ENCODE measurements around the gene RDM1. TPM values are rescaled to one million over a fixed set of nuclear protein-coding genes. Genes with fewer than 3 reads are reported as not detected.

Gene RDM1
- total and polyA plus RNA-seq, 2 donors (not counting 1 experiment from before 2014, with no cell fraction given): 0.48 to 0.83 TPM

GRCh38 chr17:35918665-35919064 lies 11.9 kb downstream of the RDM1 start:
- Histone ChIP-seq H3K27me3 (ENCODE audit: control insufficient read depth, insufficient read depth, low read length) (no peaks in the 10 kb centered on the region), H3K9ac (ENCODE audit: insufficient read depth, low read length) (no peak overlapping the region), H3K79me2 (ENCODE audit: control insufficient read depth, insufficient read depth, low read length) (no peaks in the 10 kb centered on the region), H3K9me3 (ENCODE audit: control insufficient read depth, insufficient read depth, low read depth, low read length) (no peaks in the 10 kb centered on the region), H3K4me3 (replicated peaks in 1 of 4; ENCODE audit: control extremely low read depth in 1 of 4, insufficient read depth in 1 of 4, low read depth in 3 of 4, low read length in 4 of 4) (no peak overlapping the region), H3K4me1 (ENCODE audit: control insufficient read depth, extremely low read depth, insufficient read depth, low read length) (no peaks in the 10 kb centered on the region), H2AFZ (ENCODE audit: low read length) (no peak overlapping the region), H3K4me2 (ENCODE audit: extremely low read depth, insufficient read depth, low read length) (no peak overlapping the region), H4K20me1 (ENCODE audit: control insufficient read depth, extremely low read depth, insufficient read depth, low read length) (no peaks in the 10 kb centered on the region), H3K27ac (ENCODE audit: insufficient read depth, low read length) (no peak overlapping the region), H3K36me3 (ENCODE audit: control insufficient read depth, insufficient read depth, low read length) (no peaks in the 10 kb centered on the region)
- DNase-seq (ENCODE audit: low read depth in 2 of 2): no peak
- TF ChIP-seq, protein P1, sequence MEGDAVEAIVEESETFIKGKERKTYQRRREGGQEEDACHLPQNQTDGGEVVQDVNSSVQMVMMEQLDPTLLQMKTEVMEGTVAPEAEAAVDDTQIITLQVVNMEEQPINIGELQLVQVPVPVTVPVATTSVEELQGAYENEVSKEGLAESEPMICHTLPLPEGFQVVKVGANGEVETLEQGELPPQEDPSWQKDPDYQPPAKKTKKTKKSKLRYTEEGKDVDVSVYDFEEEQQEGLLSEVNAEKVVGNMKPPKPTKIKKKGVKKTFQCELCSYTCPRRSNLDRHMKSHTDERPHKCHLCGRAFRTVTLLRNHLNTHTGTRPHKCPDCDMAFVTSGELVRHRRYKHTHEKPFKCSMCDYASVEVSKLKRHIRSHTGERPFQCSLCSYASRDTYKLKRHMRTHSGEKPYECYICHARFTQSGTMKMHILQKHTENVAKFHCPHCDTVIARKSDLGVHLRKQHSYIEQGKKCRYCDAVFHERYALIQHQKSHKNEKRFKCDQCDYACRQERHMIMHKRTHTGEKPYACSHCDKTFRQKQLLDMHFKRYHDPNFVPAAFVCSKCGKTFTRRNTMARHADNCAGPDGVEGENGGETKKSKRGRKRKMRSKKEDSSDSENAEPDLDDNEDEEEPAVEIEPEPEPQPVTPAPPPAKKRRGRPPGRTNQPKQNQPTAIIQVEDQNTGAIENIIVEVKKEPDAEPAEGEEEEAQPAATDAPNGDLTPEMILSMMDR (conservative IDR thresholded peaks at IDR 0.05 in 1 of 2, IDR thresholded peaks at IDR 0.05 in 1 of 2; ENCODE audit: low read depth in 1 of 2, low read length in 2 of 2): no peak
- no peak for TF ChIP-seq EZH2 (IDR thresholded peaks at IDR 0.05; ENCODE audit: low read length, missing control alignments)

DNA sequence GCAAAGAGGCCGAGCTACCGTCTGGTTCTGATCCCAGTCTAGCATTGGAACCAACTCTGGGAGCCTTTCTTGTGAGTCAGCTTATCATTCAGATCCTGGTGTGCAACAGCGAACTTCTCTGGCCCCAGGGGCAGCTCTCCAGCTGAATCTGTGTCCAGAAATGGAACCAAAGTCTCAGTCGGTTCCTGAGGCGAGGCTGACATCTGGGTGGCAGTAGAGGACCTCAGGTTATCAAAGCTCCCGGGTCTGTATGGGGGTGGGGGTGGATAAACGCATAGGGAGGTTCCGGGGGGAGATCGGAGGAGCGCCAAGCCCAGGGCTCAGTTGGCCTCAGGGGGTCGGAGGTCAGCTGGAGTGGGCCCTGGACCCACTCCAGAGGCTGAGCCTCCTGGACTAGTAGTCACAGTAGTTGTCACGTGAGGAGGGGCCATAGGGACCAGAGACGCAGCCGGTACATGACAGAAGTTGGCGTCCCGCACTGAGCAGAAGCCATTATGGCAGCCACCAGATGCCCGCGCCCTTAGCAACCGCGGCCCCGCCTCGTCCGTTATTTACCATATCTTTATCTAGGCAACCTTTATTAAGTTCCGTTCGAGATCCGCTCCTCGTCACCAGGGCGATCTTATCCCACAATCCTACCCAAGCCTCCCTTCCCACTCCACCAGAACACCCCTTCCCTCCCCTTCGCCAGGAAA lies 12.9 kb downstream of the RDM1 start:
- no peak overlapping the region for H2AFZ ChIP-seq (ENCODE audit: low read length)
- no peaks in the 10 kb centered on the region for H4K20me1 ChIP-seq (ENCODE audit: control insufficient read depth, extremely low read depth, insufficient read depth, low read length)
- DNase-seq (ENCODE audit: low read depth in 2 of 2): no peak

DNA sequence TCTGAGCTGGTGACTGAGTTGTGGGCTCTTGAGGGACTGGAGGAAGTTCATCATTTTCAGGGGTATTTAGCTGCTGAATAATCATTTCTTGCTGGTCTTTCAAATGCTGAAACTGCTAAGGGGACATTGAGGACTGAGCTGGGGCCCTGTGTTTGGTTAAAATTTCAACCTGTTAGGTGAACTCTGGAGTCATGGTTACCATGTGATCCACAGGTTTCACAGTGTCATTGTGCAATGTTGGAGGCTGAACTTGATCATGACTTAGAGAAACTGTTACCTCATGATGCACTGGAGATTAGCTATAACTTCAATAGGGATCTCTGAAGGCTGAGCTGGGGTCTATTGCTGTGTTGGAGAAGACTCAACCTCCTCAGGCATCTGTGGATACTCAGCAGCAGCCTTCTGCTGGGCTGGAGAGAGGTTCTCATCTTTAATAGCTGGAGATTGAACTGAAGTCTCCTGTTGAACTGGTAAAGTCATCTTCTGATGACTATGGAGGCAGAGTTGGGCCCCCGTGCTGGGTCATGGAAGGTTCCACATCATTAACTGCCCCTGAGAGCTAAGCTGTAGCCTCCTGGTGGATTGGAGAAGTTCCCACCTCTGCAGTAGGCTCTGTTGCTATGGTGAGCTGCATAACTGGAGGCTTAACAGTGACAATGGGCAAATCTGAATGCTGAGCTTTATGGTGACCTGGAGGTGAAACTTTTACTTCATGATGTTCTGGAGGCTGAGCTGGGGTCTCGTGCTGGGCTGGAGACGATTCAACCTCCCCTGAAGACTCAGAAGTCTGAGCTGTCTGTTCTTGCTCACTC lies 15.2 kb downstream of the RDM1 start:
- no peaks in the 10 kb centered on the region for H3K79me2 ChIP-seq (ENCODE audit: control insufficient read depth, insufficient read depth, low read length)
- H4K20me1 ChIP-seq (ENCODE audit: control insufficient read depth, extremely low read depth, insufficient read depth, low read length): no peaks in the 10 kb centered on the region
- H3K4me2 ChIP-seq (ENCODE audit: extremely low read depth, insufficient read depth, low read length): no peak overlapping the region
- H3K4me1 ChIP-seq (ENCODE audit: control insufficient read depth, extremely low read depth, insufficient read depth, low read length): no peaks in the 10 kb centered on the region
- no peak overlapping the region for H3K9ac ChIP-seq (ENCODE audit: insufficient read depth, low read length)
- no peak for TF ChIP-seq EZH2 (IDR thresholded peaks at IDR 0.05; ENCODE audit: low read length, missing control alignments)
- TF ChIP-seq, protein P1 (conservative IDR thresholded peaks at IDR 0.05 in 1 of 2, IDR thresholded peaks at IDR 0.05 in 1 of 2; ENCODE audit: low read depth in 1 of 2, low read length in 2 of 2): no peak
- no peaks in the 10 kb centered on the region for H3K27me3 ChIP-seq (ENCODE audit: control insufficient read depth, insufficient read depth, low read length)
- H3K9me3 ChIP-seq (ENCODE audit: control insufficient read depth, insufficient read depth, low read depth, low read length): no peaks in the 10 kb centered on the region
- H3K4me3 ChIP-seq (replicated peaks in 1 of 4; ENCODE audit: control extremely low read depth in 1 of 4, insufficient read depth in 1 of 4, low read depth in 3 of 4, low read length in 4 of 4): no peak overlapping the region
- H3K36me3 ChIP-seq (ENCODE audit: control insufficient read depth, insufficient read depth, low read length): no peaks in the 10 kb centered on the region
- DNase-seq (ENCODE audit: low read depth in 2 of 2): no peak
- no peak overlapping the region for H2AFZ ChIP-seq (ENCODE audit: low read length)
- H3K27ac ChIP-seq (ENCODE audit: insufficient read depth, low read length): no peak overlapping the region

More for the DNA sequence above, 12.9 kb downstream of the RDM1 start:
- no peak overlapping the region for H3K9ac ChIP-seq (ENCODE audit: insufficient read depth, low read length)
- H3K27me3 ChIP-seq (ENCODE audit: control insufficient read depth, insufficient read depth, low read length): no peaks in the 10 kb centered on the region
- H3K9me3 ChIP-seq (ENCODE audit: control insufficient read depth, insufficient read depth, low read depth, low read length): no peaks in the 10 kb centered on the region
- H3K27ac ChIP-seq (ENCODE audit: insufficient read depth, low read length): no peak overlapping the region
- TF ChIP-seq EZH2 (IDR thresholded peaks at IDR 0.05; ENCODE audit: low read length, missing control alignments): no peak
- TF ChIP-seq, protein P1 (conservative IDR thresholded peaks at IDR 0.05 in 1 of 2, IDR thresholded peaks at IDR 0.05 in 1 of 2; ENCODE audit: low read depth in 1 of 2, low read length in 2 of 2): no peak
- H3K4me3 ChIP-seq (replicated peaks in 1 of 4; ENCODE audit: control extremely low read depth in 1 of 4, insufficient read depth in 1 of 4, low read depth in 3 of 4, low read length in 4 of 4): no peak overlapping the region
- H3K4me1 ChIP-seq (ENCODE audit: control insufficient read depth, extremely low read depth, insufficient read depth, low read length): no peaks in the 10 kb centered on the region
- H3K79me2 ChIP-seq (ENCODE audit: control insufficient read depth, insufficient read depth, low read length): no peaks in the 10 kb centered on the region
- no peaks in the 10 kb centered on the region for H3K36me3 ChIP-seq (ENCODE audit: control insufficient read depth, insufficient read depth, low read length)
- H3K4me2 ChIP-seq (ENCODE audit: extremely low read depth, insufficient read depth, low read length): no peak overlapping the region

Measured in fibroblast of lung (primary cell).